Measurements from ENCODE around the gene UBE2G2.

UBE2G2 gene

GRCh38 chr21:44723177-44724131 lies 78.2 kb downstream of the UBE2G2 start:
- TF ChIP-seq CTCF (IDR thresholded peaks at IDR 0.05; ENCODE audit: low read depth, low read length, missing control alignments): no peak
- no peak for DNase-seq (ENCODE audit: low read depth)
- H3K4me3 ChIP-seq (ENCODE audit: low read depth, low read length): no peak overlapping the region

- TF ChIP-seq CTCF (IDR thresholded peaks at IDR 0.05; ENCODE audit: low read depth, low read length, missing control alignments): no peak
- no peak for DNase-seq (ENCODE audit: low read depth)
- H3K4me3 ChIP-seq (ENCODE audit: low read depth, low read length): no peak overlapping the region
Observed at GRCh38 chr21:44722731-44723130, 78.9 kb downstream of the UBE2G2 start.

GRCh38 chr21:44720170-44720569 lies 81.5 kb downstream of the UBE2G2 start:
- DNase-seq (ENCODE audit: low read depth): no peak
- no peak overlapping the region for H3K4me3 ChIP-seq (ENCODE audit: low read depth, low read length)
- TF ChIP-seq CTCF (IDR thresholded peaks at IDR 0.05; ENCODE audit: low read depth, low read length, missing control alignments): no peak

All from GM12864 (cell line).